GM19025 (cell line): Measurements from ENCODE around the gene MAP3K9.

Experiments used
- ATAC-seq: cut with Tn5 transposase; IDR thresholded peaks from one replicate; pipeline ENCODE4 v1.9.1; 2021; ENCODE audit warnings: mild to moderate bottlenecking, low read depth, moderate library complexity; ENCODE audit not compliant: unreplicated experiment

The MAP3K9 gene

GRCh38 chr14:70730393-70730792, 78.9 kb downstream of the MAP3K9 start:
- ATAC-seq = no peak

DNA sequence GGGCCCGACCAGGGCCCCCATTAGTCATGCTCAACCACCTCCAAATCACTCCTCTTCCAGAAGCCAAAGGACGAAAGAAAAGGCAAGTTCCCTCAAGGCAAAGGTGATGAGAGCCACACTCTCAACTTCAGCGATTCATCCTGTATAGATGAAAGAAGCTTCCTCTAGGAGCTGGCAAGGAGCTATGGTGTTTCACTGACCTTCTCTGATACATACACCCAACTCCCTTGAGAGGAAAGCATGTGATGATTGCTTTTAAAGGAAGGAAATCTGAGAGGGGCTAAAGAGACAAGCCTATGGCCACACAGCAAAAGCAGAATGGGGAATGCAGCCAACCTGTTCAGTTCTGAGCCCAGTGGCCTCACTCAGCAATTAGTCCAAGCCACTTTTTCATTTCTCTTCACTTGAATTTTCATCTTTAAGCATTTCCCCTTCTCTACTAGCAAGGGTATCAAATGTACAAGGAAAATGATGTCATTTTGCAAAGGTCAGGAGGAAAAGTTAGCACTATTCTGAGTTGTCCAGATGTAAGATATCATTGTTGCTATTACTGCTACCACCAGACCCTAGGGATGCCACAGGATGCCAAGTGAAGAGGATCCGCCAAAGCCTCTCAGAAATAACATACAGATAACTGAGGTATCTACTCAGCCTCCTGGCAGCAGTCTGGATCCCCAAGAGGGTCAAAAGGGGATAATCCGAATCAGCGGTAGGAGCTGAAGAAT, 82.5 kb downstream of the MAP3K9 start:
- ATAC-seq = no peak

- ATAC-seq = no peak
These were observed 84.4 kb downstream of the MAP3K9 start for GRCh38 chr14:70724944-70725343.

GRCh38 chr14:70724110-70724509, 85.2 kb downstream of the MAP3K9 start:
- ATAC-seq = no peak

- ATAC-seq = no peak
These were observed 86.0 kb downstream of the MAP3K9 start for GRCh38 chr14:70723276-70723675.

GRCh38 chr14:70722418-70722817, 86.9 kb downstream of the MAP3K9 start:
- no peak for ATAC-seq

DNA sequence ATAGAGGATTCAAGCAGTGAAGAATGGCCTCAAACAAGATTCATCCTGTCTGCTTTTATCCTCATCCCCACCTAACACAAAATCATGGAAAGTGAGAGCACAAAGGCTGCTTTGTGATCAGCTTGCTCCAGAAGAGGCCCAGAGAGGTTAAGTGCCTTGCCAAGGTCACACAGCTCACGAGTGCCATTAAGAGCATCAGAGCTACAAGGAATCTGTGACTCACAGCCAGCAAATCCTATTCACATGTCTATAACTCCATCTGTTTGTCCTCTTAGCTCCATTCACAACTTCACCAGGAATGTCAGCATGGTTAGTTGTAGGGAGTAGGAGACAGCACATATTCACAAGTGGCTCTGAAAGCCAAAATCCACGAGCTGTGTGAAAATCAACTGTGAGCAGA, 87.8 kb downstream of the MAP3K9 start:
- no peak for ATAC-seq

- no peak for ATAC-seq
These were observed 90.8 kb downstream of the MAP3K9 start for GRCh38 chr14:70718383-70719118.

DNA sequence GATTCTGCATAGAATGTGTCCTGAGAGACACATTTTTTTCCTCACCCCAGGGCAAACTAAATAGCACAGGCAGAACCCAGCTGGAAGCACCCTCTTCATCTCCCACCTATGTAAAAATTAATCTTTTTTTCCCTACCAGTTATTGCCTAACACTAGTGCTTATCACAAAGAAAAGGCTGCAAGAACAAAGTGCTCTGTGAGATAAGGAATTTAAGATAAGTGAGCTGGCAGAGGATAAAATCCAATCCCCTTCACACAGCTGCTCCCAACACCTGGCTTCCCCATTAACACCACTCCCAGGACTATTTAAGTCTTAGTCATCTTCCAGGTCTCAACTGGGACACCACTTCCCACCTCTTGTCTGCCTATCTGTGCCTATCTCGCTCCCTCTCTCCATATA, 92.4 kb downstream of the MAP3K9 start:
- no peak for ATAC-seq

- no peak for ATAC-seq
These were observed 92.8 kb downstream of the MAP3K9 start for GRCh38 chr14:70716483-70716882.

GRCh38 chr14:70714055-70714550, 95.2 kb downstream of the MAP3K9 start:
- no peak for ATAC-seq

GRCh38 chr14:70713511-70713916, 95.8 kb downstream of the MAP3K9 start:
- no peak for ATAC-seq

- ATAC-seq = no peak
These were observed 96.2 kb downstream of the MAP3K9 start for GRCh38 chr14:70713096-70713495.

- no peak for ATAC-seq
These were observed 97.9 kb downstream of the MAP3K9 start for GRCh38 chr14:70711451-70711850.

DNA sequence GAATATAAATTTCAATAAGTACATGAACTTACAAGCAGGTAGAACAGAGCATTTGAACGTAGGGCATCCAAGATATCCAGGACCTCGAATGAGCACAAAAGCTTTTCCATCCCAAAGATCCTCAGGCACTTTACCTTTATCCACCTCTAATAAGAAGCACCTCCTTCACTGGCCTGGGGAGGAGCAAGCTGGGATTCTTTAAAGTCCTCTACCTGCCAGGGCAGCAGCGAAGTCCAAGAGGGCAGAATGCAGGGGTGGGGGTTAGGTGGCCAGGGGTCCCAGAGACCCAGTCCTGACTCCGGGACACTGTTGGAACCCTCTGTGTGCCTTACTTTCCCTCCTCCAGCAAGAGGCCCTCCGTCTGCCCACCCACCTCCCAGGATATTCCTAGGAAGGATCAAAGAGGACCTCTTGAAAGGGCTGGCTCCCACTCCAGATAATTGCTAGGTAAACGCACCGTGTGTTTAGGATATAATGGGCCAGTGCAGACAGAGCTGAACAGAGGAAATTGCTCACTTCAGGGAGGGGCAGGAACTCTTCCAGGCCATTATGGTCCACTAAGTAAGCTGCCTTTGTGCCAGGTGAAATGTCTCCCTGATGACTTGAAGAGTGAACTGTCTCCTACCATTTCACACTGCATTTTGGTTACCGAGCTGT, 99.5 kb downstream of the MAP3K9 start:
- no peak for ATAC-seq

- no peak for ATAC-seq
These were observed 100.4 kb downstream of the MAP3K9 start for GRCh38 chr14:70708717-70709570.

- peak; percentile 83 for ATAC-seq
These were observed 101.9 kb downstream of the MAP3K9 start for GRCh38 chr14:70707138-70708038.

GRCh38 chr14:70706177-70706576, 103.1 kb downstream of the MAP3K9 start:
- ATAC-seq = no peak

DNA sequence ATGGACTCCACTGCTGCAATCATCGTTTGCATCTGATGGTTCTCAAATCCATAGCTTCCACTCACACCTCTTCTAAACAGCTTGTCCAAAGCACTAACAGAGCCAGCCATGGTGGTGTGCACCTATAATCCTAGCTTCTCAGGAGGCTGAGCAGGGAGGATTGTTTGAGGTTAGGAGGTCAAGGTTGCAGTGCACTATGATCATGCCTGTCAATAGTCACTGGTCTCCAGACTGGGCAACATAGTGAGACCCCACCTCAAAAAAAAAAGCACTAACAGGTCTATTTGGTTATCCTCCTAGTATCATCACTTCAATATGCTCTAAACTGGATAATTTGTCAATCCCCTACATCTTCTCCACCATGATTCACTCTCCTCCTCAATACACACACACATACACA, 104.4 kb downstream of the MAP3K9 start:
- no peak for ATAC-seq
